GF-D8 (cell line): ENCODE results near the gene SNCB.
A peak's percentile ranks its signal among the peaks of the same experiment; 100 is the strongest.

Experiments
- DNase-seq: peaks from one replicate; lab custom pipeline; 2025; lab: John Stamatoyannopoulos, UW

Gene SNCB

DNA sequence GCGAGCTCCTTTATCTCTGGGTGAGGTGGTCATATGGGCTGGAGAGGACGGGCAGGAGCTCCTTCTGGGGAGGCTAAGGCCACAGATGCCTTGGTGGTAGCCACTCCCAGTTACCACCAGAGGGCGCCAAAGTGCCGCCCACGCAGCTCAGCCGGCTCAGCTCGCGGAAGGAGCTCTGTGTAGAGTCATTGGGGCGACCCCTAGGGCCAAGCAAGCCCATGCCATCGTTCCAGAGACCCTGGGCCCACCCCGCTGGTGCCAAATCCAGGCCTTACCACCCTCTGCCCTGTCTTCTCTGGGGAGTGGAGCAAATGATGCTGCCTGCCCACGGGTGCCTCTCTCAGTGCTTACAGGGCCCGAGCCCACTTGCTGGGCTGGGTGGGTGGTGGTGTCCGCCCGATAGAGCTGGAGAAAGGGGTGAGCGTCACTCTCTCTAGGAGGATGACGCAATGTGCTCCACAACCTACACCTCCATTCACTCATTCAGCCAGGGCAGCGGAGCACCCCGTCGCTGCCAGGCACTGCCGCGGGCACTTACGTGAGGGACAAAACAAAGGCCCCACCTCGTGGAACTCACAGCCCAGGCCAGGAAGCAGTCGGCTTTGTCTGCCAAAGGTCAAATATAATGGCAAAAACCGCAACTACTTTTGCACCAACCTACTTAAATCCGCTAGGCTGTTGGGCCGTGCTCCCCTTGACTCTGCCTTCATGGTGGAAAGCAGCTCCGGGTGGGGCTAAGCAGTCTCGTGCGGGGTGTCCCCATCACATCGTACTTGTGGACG lies 30.7 kb upstream of the SNCB start:
- DNase-seq, result peak; percentile 20

DNA sequence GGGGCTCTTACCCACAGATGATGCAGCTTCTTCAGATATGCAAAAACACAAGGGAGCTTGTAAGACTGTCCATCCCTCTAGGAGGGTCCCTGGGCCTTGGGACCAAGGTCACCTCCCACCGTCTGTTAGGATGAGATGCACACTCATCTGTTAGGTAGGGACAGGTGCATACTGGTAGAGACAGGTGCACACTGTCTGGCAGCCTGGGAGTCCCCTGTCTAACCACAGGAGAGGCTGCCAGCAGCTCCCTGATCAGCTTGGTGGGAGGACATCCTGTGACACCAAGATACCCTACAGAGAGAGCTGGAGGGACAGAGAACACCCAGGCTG lies 30.2 kb upstream of the SNCB start:
- DNase-seq, result no peak

DNA sequence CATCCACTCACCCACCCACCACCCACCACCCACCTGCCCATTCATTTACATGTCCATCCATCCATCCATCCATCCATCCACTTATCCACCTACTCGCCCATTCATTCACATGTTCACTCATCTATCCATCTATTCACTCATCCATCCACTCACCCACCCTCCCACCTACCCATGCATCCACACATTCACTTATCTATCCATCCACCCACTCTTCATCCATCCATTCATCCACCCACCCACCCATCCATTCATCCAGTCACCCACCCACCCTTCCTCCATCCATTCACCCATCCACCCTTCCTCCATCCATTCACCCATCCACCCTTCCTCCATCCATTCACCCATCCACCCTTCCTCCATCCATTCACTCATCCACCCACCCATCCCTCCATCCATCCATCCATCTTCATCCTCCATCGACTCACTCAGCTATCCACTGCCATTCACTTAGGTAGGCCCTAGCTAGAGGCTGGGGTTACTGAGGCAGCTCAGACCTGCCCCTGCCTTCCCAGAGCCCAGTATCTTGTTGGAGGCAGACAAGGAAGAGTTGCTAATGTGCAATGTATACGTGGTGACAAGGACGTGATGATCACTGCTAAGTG lies 29.6 kb upstream of the SNCB start:
- DNase-seq, result no peak

DNA sequence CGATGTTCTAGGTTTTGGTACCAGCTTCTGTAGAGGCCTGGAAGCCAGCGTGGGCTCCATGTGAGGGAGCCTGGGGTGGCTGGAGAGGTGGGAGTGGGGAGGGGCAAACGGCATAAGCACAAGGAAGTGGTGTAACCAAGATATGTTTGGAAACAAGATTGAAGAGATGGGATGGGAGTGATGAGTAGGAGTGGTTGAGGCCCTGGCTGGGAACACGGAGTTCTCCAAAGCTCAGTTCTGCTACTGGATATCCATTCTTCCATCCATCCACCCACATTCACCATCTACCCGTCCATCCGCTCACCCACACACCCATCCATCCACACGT lies 29.1 kb upstream of the SNCB start:
- DNase-seq, result no peak

DNA sequence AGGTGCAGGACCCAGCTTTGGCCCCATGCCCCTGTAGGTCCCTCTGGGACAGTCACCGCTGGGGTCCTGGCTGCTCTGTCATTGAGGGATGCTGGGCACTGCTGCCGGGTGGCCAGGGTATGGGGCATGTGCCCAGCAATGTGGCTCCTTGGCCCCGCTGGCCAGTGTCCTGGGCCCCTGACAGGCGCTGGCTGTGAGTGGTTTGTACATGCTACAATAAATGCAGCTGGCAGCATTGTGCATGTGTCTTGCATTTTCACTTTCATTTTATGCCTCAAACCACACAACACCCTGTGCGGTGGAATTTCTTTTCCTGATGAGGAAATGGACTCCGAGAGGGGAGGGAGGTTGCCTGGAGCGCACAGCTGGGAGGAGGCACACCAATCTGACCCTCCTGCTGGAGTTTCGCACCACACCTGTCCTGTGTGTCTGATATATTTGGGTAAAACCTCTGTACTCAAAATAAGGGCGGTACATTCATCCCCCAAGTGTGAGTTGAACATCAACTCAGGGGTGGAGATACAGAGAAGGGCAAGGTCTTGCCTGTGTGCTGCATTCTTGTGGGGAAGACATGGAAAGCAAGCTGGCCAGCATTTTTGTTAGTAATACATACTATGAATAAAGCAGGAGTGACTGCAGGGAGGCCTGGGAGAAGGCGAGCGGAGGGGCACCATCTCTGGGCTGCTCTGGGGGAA lies 28.6 kb upstream of the SNCB start:
- DNase-seq, result no peak

DNA sequence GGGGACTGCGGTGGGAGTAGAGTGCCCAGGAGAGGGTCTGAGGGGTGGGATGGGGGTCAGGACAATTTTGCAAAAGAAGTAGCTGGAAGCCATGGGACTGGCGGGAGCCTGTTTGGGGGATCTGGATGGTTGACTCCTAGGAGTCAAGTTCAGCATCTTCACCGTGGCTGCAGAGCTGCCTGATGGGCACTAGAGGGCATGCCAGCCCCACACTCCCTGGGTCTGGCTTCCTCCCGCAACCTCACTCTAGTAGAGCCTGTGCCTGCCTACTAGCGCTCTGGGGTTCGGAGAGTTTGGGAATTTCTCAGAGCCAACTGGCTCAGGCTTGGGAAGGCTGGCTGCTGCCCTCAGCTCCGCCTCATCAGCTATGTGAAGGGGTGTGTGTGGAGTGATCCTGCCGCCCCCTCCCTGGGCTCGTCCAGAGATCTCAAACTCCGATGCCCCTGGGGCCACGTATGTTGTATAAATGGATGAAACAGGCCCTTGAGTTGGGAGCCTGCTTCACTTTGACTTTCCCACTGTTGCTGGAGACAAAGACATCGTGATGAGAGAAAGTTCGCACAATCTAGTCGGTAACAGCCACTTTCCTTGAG lies 27.8 kb upstream of the SNCB start:
- no peak for DNase-seq

DNA sequence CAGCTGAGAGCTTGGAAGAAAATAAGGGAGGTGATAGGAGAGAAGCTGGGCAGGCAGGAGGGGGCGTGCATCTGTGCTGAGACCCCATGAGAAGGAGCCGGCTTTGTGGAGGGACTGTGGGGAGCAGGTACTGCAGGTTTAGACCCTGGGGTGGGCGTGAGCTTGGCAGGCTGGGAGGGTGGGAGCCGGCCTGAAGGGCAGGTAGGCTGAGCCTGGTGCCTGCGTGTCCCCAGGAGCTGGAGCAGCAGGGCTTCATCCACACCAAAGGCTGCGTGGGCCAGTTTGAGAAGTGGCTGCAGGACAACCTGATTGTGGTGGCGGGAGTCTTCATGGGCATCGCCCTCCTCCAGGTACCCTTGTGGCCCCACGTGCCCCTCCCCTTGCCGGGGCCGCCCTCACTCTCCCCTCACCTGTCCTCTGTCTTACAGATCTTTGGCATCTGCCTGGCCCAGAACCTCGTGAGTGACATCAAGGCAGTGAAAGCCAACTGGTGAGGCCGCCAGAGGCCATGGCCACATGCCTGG lies 26.2 kb upstream of the SNCB start:
- no peak for DNase-seq

DNA sequence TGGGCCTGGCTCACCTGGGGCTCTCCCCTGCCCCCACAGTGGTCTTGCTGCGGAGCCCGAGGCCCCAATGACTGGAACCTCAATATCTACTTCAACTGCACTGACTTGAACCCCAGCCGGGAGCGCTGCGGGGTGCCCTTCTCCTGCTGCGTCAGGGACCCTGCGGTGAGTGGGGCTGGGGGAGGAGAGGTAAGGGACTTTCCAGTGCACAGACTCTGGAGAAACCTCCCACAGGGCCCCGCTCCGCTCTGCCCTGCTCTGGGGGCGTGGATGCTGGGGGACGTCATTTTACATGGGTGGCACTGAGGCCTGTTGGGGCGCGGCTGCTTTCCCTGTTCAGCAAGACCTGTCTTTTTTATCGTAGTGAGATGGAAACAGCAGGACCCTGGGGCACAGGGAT lies 24.5 kb upstream of the SNCB start:
- DNase-seq, result no peak

DNA sequence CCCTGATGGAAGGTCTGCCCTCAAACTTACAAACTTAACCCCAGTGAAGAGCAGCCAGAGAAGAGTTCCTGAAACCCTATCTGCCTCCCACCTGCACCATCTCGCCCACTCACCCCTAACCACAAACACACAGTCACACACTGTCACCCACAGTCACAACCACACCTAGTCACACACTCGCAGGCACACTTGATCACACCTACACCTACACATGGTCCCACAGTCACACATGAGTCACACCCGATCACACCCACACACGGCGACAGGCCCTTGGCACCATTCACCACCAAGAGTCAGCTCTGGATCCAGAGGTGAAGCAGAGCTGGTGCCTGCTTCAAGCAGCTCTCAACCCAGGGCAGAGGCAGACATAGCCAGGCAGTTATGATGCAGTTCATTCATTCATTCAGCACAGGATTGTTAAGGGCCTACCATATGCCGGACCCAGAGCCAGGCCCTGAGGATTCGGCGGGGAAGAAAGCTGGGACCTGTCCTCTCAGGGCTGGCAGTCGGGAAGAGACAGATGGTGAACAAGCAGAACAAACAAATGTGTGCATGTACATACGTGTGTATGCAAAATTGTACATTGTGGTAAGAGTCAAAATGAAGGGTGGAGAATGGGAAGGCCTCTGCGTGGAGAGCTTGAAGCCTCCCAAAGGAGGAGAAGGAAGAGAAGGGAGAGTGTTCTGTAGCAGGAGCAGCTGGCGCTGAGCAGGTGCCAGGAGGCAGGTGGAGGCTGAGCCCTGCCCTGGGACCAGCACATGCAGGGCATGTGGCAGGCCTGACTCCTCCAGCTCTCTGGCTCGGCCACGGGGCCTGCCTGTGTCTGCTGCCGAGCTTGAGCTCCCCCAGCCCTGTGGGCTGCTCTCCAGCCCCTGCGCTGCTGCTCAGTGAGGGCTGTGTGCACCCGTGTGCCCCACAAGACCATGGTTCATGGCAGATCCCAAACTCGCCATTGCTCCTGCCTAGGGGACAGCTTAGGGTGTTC lies 23.4 kb upstream of the SNCB start:
- no peak for DNase-seq

DNA sequence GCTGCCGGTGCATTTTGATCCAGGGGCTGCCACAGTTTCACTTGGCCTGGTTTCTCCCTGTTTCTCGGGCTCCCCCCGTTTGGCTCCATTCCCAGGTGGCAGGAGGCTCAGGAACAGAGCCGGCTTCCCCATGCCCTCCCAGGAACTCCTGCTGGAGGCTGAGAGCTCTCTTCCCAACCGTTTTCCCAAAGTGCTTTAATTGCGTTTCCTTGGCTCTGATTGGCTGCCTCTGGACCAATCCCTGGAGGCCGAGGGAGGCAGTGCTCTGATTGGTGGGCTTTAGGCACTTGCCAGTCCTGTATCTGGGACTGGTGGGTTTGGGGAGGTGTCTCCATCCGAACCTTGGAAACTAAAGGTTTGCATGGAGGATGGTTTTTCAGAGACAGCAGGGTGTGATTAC lies 21.8 kb upstream of the SNCB start:
- no peak for DNase-seq

DNA sequence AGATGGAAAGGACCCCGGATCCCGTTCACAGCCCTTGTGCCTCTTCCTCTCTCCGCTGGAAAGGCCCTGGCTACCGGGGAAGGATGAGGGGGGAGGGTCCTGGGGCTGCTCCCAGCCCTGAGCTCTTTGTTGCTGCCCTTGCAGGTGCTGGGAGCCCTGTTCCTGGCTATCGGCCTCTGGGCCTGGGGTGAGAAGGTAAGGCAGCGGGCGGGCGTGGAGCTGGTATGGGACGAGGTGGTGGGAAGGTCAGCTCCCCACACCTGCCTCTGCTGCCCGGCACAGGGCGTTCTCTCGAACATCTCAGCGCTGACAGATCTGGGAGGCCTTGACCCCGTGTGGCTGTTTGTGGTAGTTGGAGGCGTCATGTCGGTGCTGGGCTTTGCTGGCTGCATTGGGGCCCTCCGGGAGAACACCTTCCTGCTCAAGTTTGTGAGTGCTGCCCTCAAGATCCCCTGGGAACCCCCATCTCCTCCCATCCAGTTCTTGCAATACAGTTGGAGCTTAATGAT lies 21.2 kb upstream of the SNCB start:
- DNase-seq, result no peak

DNA sequence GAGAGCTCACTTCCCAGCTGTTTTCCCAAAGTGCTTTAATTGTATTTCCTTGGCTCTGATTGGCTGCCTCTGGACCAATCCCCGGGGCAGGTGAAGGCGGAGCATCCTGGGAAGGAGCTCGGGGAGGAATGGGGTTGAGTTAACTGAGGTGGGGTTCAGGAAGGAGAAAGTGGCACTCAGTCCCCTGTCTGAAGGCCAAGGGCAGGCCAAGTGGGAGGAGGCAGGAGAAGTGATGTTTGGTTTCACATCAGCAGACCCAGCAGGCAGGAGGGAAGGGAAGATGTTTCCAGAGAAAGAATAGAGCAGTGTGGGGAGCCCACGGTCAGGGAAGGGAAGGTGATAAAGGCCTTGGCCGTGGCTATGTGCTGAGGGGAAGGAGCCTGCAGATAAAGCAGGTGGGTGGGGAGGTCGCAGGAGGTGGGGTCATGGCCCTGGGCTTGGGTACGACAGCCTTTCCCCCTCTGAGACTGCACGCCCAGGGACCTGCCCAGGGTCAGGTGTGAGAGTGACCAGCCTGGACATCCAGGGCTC lies 20.1 kb upstream of the SNCB start:
- DNase-seq, result no peak

DNA sequence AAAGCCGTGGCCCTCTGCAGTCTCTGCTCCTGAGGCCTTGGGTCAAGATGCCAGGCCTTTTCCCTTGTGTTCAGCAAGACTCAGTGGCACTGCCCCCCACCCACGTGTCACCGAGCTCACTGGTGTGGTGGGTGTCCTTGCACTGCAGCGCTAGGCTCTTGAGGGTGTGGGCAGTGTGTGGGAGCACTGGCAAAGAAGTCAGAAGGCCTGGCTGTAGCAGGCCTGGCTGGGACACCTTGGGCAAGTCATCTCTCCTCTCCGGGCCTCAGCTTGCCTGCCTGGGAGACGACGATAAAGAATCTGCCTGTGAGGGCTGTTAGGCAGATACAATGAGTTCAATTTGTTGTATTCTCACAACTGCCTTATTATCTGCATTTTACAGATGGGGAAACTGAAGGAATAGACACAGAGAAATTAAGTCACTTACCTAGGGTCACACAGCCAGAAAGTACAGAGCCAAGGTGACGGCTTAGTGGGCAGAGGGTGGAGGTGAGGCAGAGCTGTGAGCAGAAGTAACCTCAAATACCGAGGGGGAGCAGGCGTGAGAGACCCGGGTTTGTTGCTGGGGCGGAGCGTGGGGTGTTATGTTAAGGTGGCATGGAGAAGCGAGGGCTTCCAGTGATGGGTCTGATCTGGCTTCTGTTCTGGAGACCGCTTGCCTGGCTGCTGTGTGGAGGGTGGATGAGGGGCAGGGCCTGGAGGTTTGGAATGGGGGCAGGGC lies 18.3 kb upstream of the SNCB start:
- DNase-seq, result no peak

DNA sequence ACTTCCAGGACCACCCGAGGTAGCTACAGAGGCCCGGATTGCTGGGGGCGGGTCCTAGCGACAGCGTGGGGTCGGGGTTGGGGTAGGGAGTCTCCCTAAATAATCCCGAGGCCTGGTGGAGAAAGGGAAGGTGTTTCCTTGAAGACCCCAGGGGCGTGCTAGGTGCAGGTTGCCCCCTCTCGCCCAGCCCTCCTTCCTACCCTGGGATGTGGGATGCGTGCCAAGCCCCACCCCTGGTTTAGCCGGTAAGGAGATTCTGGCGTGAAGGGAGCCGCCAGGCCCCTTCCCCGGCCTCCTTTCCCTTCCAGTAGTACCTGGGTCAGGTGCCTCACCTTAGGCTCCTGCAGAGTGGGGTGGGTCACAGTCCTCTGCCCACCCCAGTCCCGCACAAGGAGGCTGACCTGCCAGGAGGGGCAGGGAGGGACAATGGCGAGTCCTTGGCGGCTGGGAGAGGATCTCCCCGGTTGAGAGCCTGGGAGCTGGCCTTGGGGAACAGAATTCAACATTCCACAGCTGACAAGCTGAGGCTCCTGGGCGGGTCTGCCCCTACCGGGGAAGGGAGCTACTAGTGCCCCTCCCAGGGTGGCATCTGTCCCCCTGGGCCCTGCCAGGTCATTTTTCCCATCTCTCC lies 17.6 kb upstream of the SNCB start:
- DNase-seq, result no peak

DNA sequence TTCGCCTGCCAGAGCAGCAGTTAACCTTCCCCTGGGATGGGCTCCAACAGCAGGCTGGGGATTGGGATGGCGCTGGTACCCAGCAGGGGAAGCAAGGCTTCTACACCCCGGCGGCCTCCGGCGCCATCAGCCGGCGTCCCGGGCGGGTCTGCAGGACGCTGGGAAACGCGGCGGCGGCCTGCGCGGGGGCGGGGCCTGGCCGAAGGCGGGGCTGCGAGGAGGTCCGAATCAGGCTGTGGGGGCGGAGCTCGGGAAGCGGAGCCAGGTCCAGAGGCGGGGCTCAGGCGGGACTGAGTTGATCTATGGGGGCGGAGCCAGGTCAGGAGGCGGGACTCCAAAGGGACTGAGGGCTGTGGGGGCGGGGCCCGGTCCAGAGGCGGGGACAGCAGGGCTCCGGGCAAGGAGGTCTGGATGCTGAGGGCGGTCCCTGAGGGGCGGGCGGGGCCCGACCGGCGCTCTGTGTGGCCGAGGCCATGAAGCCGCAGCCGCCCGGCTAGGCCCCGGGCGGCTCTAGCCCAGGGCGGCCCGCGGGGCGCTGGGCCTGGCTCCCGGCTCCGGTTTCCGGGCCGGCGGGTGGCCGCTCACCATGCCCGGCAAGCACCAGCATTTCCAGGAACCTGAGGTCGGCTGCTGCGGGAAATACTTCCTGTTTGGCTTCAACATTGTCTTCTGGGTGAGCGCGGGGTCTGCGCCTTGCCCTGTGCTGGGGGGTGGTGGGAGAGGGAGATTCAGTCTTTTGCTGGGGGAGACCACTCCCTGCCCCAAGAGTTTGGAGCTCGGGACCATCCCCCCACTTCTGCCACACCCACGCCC lies 16.9 kb upstream of the SNCB start, which contains the start of gene TSPAN17:
Gene TSPAN17, plus strand, starts transcription at position 455 of the 813 bp plus-strand sequence. Its CDS starts 132 bp downstream, at position 587.
- DNase-seq, result peak; percentile 89

DNA sequence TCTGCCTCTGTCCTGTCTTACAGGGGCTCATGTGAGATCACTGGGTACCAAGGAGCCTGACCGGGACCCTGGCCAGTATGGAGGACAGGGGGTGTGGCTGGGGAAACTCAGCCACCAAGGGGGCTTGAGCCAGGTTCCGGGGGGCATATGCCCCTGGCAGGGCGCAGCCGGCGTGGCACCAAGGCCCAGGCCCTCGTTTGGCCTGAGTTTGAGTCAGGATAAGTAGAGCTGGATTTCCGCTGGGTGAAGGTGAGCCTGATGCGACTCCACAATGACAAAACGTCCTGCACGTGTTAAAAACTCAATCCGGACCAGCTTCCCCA lies 16.3 kb upstream of the SNCB start:
- no peak for DNase-seq

DNA sequence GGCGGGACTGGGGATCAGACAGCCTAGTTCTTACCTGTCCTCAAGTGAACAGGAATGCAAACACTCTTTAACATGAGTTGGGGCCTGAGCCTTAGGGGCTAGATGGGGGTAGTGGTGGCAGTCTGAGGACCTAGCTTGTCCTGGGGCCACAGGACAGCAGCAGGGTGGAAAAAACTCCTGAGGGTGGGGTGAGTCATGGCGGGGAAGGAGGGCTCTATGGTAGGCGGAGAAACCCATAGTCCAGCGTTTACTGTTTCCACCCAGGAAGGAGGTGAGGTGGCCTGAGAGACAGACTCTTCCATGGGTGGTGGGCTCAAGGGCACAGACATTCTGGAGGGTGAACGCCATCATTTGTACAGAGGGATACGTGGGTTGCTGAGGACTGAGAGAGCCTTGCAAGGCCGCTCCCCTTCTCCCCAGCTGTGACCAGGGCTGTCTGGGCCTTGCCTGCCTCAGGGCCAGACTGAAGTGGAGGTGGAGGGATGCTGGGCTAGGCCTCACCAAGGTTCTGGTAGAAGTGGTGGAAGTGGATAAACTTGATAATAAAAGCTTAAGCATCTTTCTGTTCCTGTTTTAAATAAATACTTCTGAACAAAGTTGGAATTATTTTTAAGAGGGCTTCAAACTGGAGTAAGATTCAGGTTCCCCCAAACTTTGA lies 15.8 kb upstream of the SNCB start:
- DNase-seq, result no peak

DNA sequence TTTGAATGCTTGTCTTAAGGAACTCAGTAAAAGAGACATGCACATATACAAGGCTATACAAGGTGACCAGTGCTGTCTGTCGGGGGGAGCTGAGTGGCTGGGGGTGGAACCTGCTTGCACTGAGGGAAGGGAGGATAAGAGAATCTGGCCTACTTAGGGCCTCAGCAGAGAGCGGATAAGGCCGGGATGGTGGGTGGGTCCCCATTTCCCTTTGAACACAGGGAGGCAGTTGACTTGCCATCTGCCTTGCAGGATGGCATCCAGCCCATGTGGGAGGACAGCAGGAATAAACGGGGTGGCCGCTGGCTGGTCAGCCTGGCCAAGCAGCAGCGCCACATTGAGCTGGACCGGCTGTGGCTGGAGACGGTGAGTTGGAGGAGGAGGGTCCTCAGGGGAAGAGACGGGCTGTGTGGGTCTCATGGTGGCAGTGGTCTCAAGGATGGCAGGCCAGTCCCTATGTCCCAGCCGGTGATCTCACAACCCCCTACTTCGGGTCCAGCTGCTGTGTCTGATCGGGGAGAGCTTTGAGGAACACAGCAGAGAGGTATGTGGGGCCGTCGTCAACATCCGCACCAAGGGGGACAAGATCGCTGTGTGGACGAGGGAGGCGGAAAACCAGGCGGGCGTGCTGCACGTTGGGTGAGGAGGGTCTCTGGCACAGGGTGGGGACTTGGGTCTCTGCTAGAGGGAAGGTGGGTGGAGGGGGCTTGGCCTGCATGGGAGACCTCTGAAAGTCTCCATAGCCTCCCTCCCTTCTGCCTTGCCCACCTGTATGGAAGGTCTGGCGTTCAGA lies 14.7 kb upstream of the SNCB start:
- no peak for DNase-seq
